Fibroblast of lung (primary cell): ENCODE measurements around the gene STOML3. TPM values are rescaled to one million over a fixed set of nuclear protein-coding genes. Genes with fewer than 3 reads are reported as not detected.

Experiments
- DNase-seq, 2 donors: peaks; one replicate each; pipeline versions ENCODE4 v3.0.0 to v3.0.0-alpha.2; 2010; ENCODE audit warnings: low read depth in 2 of 2
- H2AFZ ChIP-seq: 2 replicates; pipeline ENCODE4 v1.5.1; 2012; ENCODE audit warnings: low read length, control low read depth, inconsistent platforms
- H3K27ac ChIP-seq: 2 replicates; pipeline ENCODE4 v1.5.1; 2011; ENCODE audit warnings: low read length, control low read depth; ENCODE audit not compliant: insufficient read depth
- H3K27me3 ChIP-seq: 2 replicates; pipeline ENCODE4 v1.5.1; 2011; ENCODE audit warnings: mild to moderate bottlenecking, low read length; ENCODE audit not compliant: control insufficient read depth, insufficient read depth
- H3K36me3 ChIP-seq: 2 replicates; pipeline ENCODE4 v1.5.1; 2011; ENCODE audit warnings: low read length; ENCODE audit not compliant: control insufficient read depth, insufficient read depth
- H3K4me1 ChIP-seq: 2 replicates; pipeline ENCODE4 v1.5.1; 2011; ENCODE audit warnings: low read length; ENCODE audit not compliant: control insufficient read depth, insufficient read depth; ENCODE audit errors: extremely low read depth
- H3K4me2 ChIP-seq: 2 replicates; pipeline ENCODE4 v1.5.1; 2011; ENCODE audit warnings: low read length, control low read depth; ENCODE audit not compliant: insufficient read depth; ENCODE audit errors: extremely low read depth
- H3K4me3 ChIP-seq, 4 experiments: fragments of 200-600 bp in 1 of 4; sonication (generic) in 1 of 4; replicated peaks in 1 of 4; 2 replicates each; pipeline ENCODE4 v1.5.1; 2011 to 2016; ENCODE audit warnings: low read length in 4 of 4, low read depth in 3 of 4, mild to moderate bottlenecking in 3 of 4, control low read depth in 2 of 4, inconsistent platforms in 1 of 4, mixed read lengths in 1 of 4; ENCODE audit not compliant: insufficient read depth in 1 of 4; ENCODE audit errors: control extremely low read depth in 1 of 4
- H3K79me2 ChIP-seq: 2 replicates; pipeline ENCODE4 v1.5.1; 2012; ENCODE audit warnings: mild to moderate bottlenecking, low read length, inconsistent platforms; ENCODE audit not compliant: control insufficient read depth, insufficient read depth
- H3K9ac ChIP-seq: 2 replicates; pipeline ENCODE4 v1.5.1; 2011; ENCODE audit warnings: mild to moderate bottlenecking, low read length, control low read depth; ENCODE audit not compliant: insufficient read depth
- H3K9me3 ChIP-seq: 2 replicates; pipeline ENCODE4 v1.5.1; 2012; ENCODE audit warnings: low read depth, low read length; ENCODE audit not compliant: control insufficient read depth, insufficient read depth
- H4K20me1 ChIP-seq: 2 replicates; pipeline ENCODE4 v1.5.1; 2011; ENCODE audit warnings: low read length; ENCODE audit not compliant: control insufficient read depth, insufficient read depth; ENCODE audit errors: extremely low read depth
- CTCF ChIP-seq, 2 donors: IDR thresholded peaks in 1 of 2; conservative IDR thresholded peaks in 1 of 2; 1 replicate in 1 of 2; 2 replicates in 1 of 2; pipeline ENCODE4 v1.5.1; 2011 to 2012; ENCODE audit warnings: low read length in 2 of 2, control low read depth in 1 of 2, inconsistent platforms in 1 of 2, low read depth in 1 of 2, mild to moderate bottlenecking in 1 of 2
- EZH2 ChIP-seq: IDR thresholded peaks from 2 replicates; pipeline ENCODE4 v1.5.1; 2012; ENCODE audit warnings: low read length, control low read depth, mild to moderate bottlenecking; ENCODE audit errors: missing control alignments
- polyA plus RNA-seq, 2 donors: library from polyadenylated mRNA; depleted of rRNA in 1 of 2; stranded (reverse) in 1 of 2; unstranded in 1 of 2; fragments of >200 nt; gene quantifications; 2 replicates each; pipeline ENCODE4 v1.2.1, GENCODE V29; 2011 to 2012; ENCODE audit warnings: missing spikeins in 1 of 2
- total RNA-seq: library from RNA; depleted of rRNA; stranded (reverse); fragments of >200 nt; gene quantifications from 2 replicates; pipeline ENCODE4 v1.2.1, GENCODE V29; 2014

Gene STOML3
- total and polyA plus RNA-seq, 2 donors (not counting 1 experiment from before 2014, with no cell fraction given): not detected

GRCh38 chr13:38993381-38993780, 2.8 kb upstream of the STOML3 start:
- TF ChIP-seq EZH2: no peak
- TF ChIP-seq CTCF (conservative IDR thresholded peaks at IDR 0.05 in 1 of 2, IDR thresholded peaks at IDR 0.05 in 1 of 2; ENCODE audit: low read depth in 1 of 2, low read length in 2 of 2): no peak
- Histone ChIP-seq H3K9me3 (no peaks in the 10 kb centered on the region), H3K4me1 (no peaks in the 10 kb centered on the region), H3K9ac (no peak overlapping the region), H3K79me2 (no peaks in the 10 kb centered on the region), H3K27me3 (no peaks in the 10 kb centered on the region), H3K36me3 (no peaks in the 10 kb centered on the region), H3K4me2 (no peak overlapping the region), H3K27ac (no peak overlapping the region), H2AFZ (no peak overlapping the region), H3K4me3 (no peak overlapping the region), H4K20me1 (no peaks in the 10 kb centered on the region)
- no peak for DNase-seq

- H3K4me2 ChIP-seq: no peak overlapping the region
- TF ChIP-seq EZH2: no peak
- TF ChIP-seq CTCF (conservative IDR thresholded peaks at IDR 0.05 in 1 of 2, IDR thresholded peaks at IDR 0.05 in 1 of 2; ENCODE audit: low read depth in 1 of 2, low read length in 2 of 2): no peak
- no peaks in the 10 kb centered on the region for H3K27me3 ChIP-seq
- H3K36me3 ChIP-seq: no peaks in the 10 kb centered on the region
- no peak overlapping the region for H3K27ac ChIP-seq
- H2AFZ ChIP-seq: no peak overlapping the region
- no peak overlapping the region for H3K4me3 ChIP-seq
- no peaks in the 10 kb centered on the region for H3K4me1 ChIP-seq
- DNase-seq: no peak
- H3K9ac ChIP-seq: no peak overlapping the region
- no peaks in the 10 kb centered on the region for H4K20me1 ChIP-seq
- H3K79me2 ChIP-seq: no peaks in the 10 kb centered on the region
- H3K9me3 ChIP-seq: no peaks in the 10 kb centered on the region
These were observed 9.5 kb downstream of the STOML3 start for GRCh38 chr13:38981096-38981495.

- no peak overlapping the region for H3K4me2 ChIP-seq
- TF ChIP-seq EZH2 (no peak), CTCF (conservative IDR thresholded peaks at IDR 0.05 in 1 of 2, IDR thresholded peaks at IDR 0.05 in 1 of 2; ENCODE audit: low read depth in 1 of 2, low read length in 2 of 2) (no peak)
- no peak overlapping the region for H3K4me3 ChIP-seq
- no peak for DNase-seq
- no peak overlapping the region for H2AFZ ChIP-seq
- no peaks in the 10 kb centered on the region for H3K9me3 ChIP-seq
- no peak overlapping the region for H3K27ac ChIP-seq
- no peaks in the 10 kb centered on the region for H3K79me2 ChIP-seq
- H4K20me1 ChIP-seq: no peaks in the 10 kb centered on the region
- H3K9ac ChIP-seq: no peak overlapping the region
- H3K4me1 ChIP-seq: no peaks in the 10 kb centered on the region
- H3K36me3 ChIP-seq: no peaks in the 10 kb centered on the region
- no peaks in the 10 kb centered on the region for H3K27me3 ChIP-seq
These were observed 9.9 kb downstream of the STOML3 start for GRCh38 chr13:38980750-38981078.
